Chondrocyte (in vitro differentiated cells): ENCODE data around the gene OSMR. TPM values are rescaled to one million over a fixed set of nuclear protein-coding genes. Genes with fewer than 3 reads are reported as not detected.

Source experiments
- DNase-seq: peaks from one replicate; pipeline ENCODE4 v3.0.0; 2021; ENCODE audit warnings: mixed read lengths, low spot score
- H3K27ac Mint-ChIP-seq: one replicate; pipeline ENCODE4 v1.8.0; 2021; ENCODE audit warnings: mild to moderate bottlenecking, moderate library complexity, mixed read lengths; ENCODE audit not compliant: unreplicated experiment
- H3K27me3 Mint-ChIP-seq: 2 replicates; pipeline ENCODE4 v1.8.0; 2021; ENCODE audit warnings: low read depth, mixed read lengths
- H3K36me3 Mint-ChIP-seq: 2 replicates; pipeline ENCODE4 v1.8.0; 2021; ENCODE audit warnings: low read depth, mixed read lengths
- H3K4me1 Mint-ChIP-seq: 2 replicates; pipeline ENCODE4 v1.8.0; 2021; ENCODE audit warnings: low read depth, mild to moderate bottlenecking, mixed read lengths
- H3K4me3 Mint-ChIP-seq: one replicate; pipeline ENCODE4 v1.8.0; 2021; ENCODE audit warnings: mild to moderate bottlenecking, moderate library complexity, mixed read lengths; ENCODE audit not compliant: unreplicated experiment
- H3K9me3 Mint-ChIP-seq: 2 replicates; pipeline ENCODE4 v1.8.0; 2021; ENCODE audit warnings: low read depth, mixed read lengths
- CTCF ChIP-seq: fragments of 200-600 bp; sonication (generic); IDR thresholded peaks from 2 replicates; pipeline ENCODE4 v1.5.0; 2021; ENCODE audit warnings: antibody characterized with exemption, mild to moderate bottlenecking, moderate library complexity
- total RNA-seq: library from RNA; stranded (reverse); gene quantifications from 3 replicates; pipeline ENCODE4 v1.2.1, GENCODE V29; 2021

OSMR gene
- total RNA-seq, 1 donor from 2014 or later, result 43.0 TPM

GRCh38 chr5:38931731-38932130, 85.9 kb downstream of the OSMR start:
- H3K4me3 Mint-ChIP-seq, result no peak overlapping the region
- no peak overlapping the region for H3K27ac Mint-ChIP-seq
- H3K9me3 Mint-ChIP-seq, result no peaks in the 10 kb centered on the region
- H3K4me1 Mint-ChIP-seq, result peaks cover 10% of the 10 kb centered on the region
- H3K27me3 Mint-ChIP-seq, result no peaks in the 10 kb centered on the region
- H3K36me3 Mint-ChIP-seq, result peaks cover 29% of the 10 kb centered on the region
- no peak for DNase-seq
- TF ChIP-seq CTCF, result no peak

- Mint-ChIP-seq H3K9me3 (no peaks in the 10 kb centered on the region), H3K27me3 (no peaks in the 10 kb centered on the region), H3K4me3 (no peak overlapping the region), H3K27ac (no peak overlapping the region), H3K4me1 (peaks cover 6% of the 10 kb centered on the region), H3K36me3 (peaks cover 31% of the 10 kb centered on the region)
- no peak for DNase-seq
- no peak for TF ChIP-seq CTCF
These were observed 87.1 kb downstream of the OSMR start for GRCh38 chr5:38932854-38933408.

- Mint-ChIP-seq H3K4me3 (no peak overlapping the region), H3K9me3 (no peaks in the 10 kb centered on the region), H3K27me3 (no peaks in the 10 kb centered on the region), H3K4me1 (peaks cover 16% of the 10 kb centered on the region), H3K27ac (no peak overlapping the region), H3K36me3 (peaks cover 25% of the 10 kb centered on the region)
- DNase-seq, result no peak
- TF ChIP-seq CTCF, result no peak
These were observed 89.6 kb downstream of the OSMR start for GRCh38 chr5:38935437-38935836.

GRCh38 chr5:38936269-38936668, 90.5 kb downstream of the OSMR start:
- Mint-ChIP-seq H3K9me3 (no peaks in the 10 kb centered on the region), H3K36me3 (peaks cover 24% of the 10 kb centered on the region), H3K27ac (no peak overlapping the region), H3K27me3 (no peaks in the 10 kb centered on the region), H3K4me3 (no peak overlapping the region), H3K4me1 (peaks cover 16% of the 10 kb centered on the region)
- no peak for DNase-seq
- TF ChIP-seq CTCF, result no peak

- H3K27me3 Mint-ChIP-seq, result no peaks in the 10 kb centered on the region
- H3K9me3 Mint-ChIP-seq, result no peaks in the 10 kb centered on the region
- no peak for DNase-seq
- H3K27ac Mint-ChIP-seq, result peak overlapping the region; percentile 83
- no peak for TF ChIP-seq CTCF
- no peak overlapping the region for H3K4me3 Mint-ChIP-seq
- peaks cover 23% of the 10 kb centered on the region for H3K36me3 Mint-ChIP-seq
- H3K4me1 Mint-ChIP-seq, result peaks cover 16% of the 10 kb centered on the region
These were observed 92.6 kb downstream of the OSMR start for GRCh38 chr5:38938424-38938823.
